GM21367 (cell line): Measurements from ENCODE around the gene ADAMTS13.

Source experiments
- ATAC-seq: cut with Tn5 transposase; IDR thresholded peaks from one replicate; pipeline ENCODE4 v1.9.1; 2021; ENCODE audit not compliant: unreplicated experiment

The ADAMTS13 gene

GRCh38 chr9:133505901-133506652, 83.9 kb downstream of the ADAMTS13 start:
- ATAC-seq = no peak

- ATAC-seq = no peak
Observed at GRCh38 chr9:133506653-133507038, 84.5 kb downstream of the ADAMTS13 start.

GRCh38 chr9:133507246-133507965, 85.2 kb downstream of the ADAMTS13 start:
- no peak for ATAC-seq

- ATAC-seq = no peak
Observed at GRCh38 chr9:133508046-133508445, 85.9 kb downstream of the ADAMTS13 start.
